Caco-2 (cell line): Measurements from ENCODE around the gene DMP1. TPM values are rescaled to one million over a fixed set of nuclear protein-coding genes. Genes with fewer than 3 reads are reported as not detected.
"Not testable (repeated sequence)": the region's sequence is repeated elsewhere in the genome, so short reads cannot be mapped to it uniquely, and the experiment has no call there.

Experiments used
- BruUV-seq: library from RNA; stranded (reverse); fragments of 400-500 nt; replicated peaks from 2 replicates; lab custom pipeline; 2021; lab: Mats Ljungman, UMichigan
- CTCF ChIA-PET: fragments of 300-600 bp; sonication (Branson Sonifier 250); formaldehyde crosslinking; loops from one replicate; lab custom pipeline; 2022; ENCODE audit warnings: antibody characterized with exemption; lab: Charles Lee
- POLR2A ChIA-PET: fragments of 300-600 bp; sonication (Branson Sonifier 250); formaldehyde crosslinking; loops from one replicate; lab custom pipeline; 2022; ENCODE audit warnings: antibody characterized with exemption; lab: Charles Lee
- DNase-seq, 2 experiments: peaks; one replicate each; pipeline versions ENCODE4 v3.0.0 to v3.0.0-alpha.2; 2020 to 2022
- H3K27me3 ChIP-seq: replicated peaks from 2 replicates; pipeline ENCODE4 v1.6.0; 2011; ENCODE audit warnings: low read length; ENCODE audit not compliant: control insufficient read depth, insufficient read depth
- H3K36me3 ChIP-seq: 2 replicates; pipeline ENCODE4 v1.5.1; 2011; ENCODE audit warnings: low read length; ENCODE audit not compliant: control insufficient read depth, insufficient read depth
- H3K4me1 ChIP-seq: fragments of 250-450 bp; sonication (Bioruptor Pico); 2 replicates; pipeline ENCODE4 v1.5.1; 2020; ENCODE audit warnings: mild to moderate bottlenecking
- H3K4me3 ChIP-seq: 2 replicates; pipeline ENCODE4 v1.5.1; 2011; ENCODE audit warnings: low read depth, mild to moderate bottlenecking, control low read depth, low read length
- H3K9me3 ChIP-seq: fragments of 250-450 bp; sonication (Bioruptor Pico); 2 replicates; pipeline ENCODE4 v1.5.1; 2020; ENCODE audit warnings: mild to moderate bottlenecking, moderate library complexity
- H3K27ac Mint-ChIP-seq: one replicate; pipeline ENCODE4 v1.8.0; 2022; ENCODE audit warnings: mixed read lengths; ENCODE audit not compliant: unreplicated experiment
- H3K27me3 Mint-ChIP-seq: one replicate; pipeline ENCODE4 v1.8.0; 2022; ENCODE audit warnings: mixed read lengths; ENCODE audit not compliant: insufficient read depth, unreplicated experiment
- H3K36me3 Mint-ChIP-seq: one replicate; pipeline ENCODE4 v1.8.0; 2022; ENCODE audit warnings: mild to moderate bottlenecking, mixed read lengths; ENCODE audit not compliant: insufficient read depth, unreplicated experiment
- H3K4me1 Mint-ChIP-seq: one replicate; pipeline ENCODE4 v1.8.0; 2022; ENCODE audit warnings: low read depth, mixed read lengths; ENCODE audit not compliant: unreplicated experiment
- H3K4me3 Mint-ChIP-seq: one replicate; pipeline ENCODE4 v1.8.0; 2022; ENCODE audit warnings: mild to moderate bottlenecking, moderate library complexity, mixed read lengths; ENCODE audit not compliant: unreplicated experiment
- H3K9me3 Mint-ChIP-seq: one replicate; pipeline ENCODE4 v1.8.0; 2022; ENCODE audit warnings: mixed read lengths; ENCODE audit not compliant: unreplicated experiment
- intact Hi-C: fragments of 100-400 bp; cut with micrococcal nuclease; formaldehyde crosslinking; loops from one replicate; pipeline ENCODE4 v1.10.0; 2022; ENCODE audit not compliant: unreplicated experiment
- total RNA-seq: library from RNA; stranded (reverse); gene quantifications from 2 replicates; pipeline ENCODE4 v1.2.3, GENCODE V29; 2022
- TF ChIP-seq, protein P1 (sequence below), 2 experiments: fragments of 200-600 bp in 1 of 2; IDR thresholded peaks; 1 replicate in 1 of 2; 2 replicates in 1 of 2; pipeline versions ENCODE4 v1.5.1 to v1.8.0; 2011 to 2022; ENCODE audit warnings: antibody characterized with exemption in 1 of 2, control low read depth in 1 of 2, inconsistent platforms in 1 of 2, low read depth in 1 of 2, low read length in 1 of 2, mild to moderate bottlenecking in 1 of 2, moderate library complexity in 1 of 2; ENCODE audit not compliant: insufficient read depth in 1 of 2, severe bottlenecking in 1 of 2, unreplicated experiment in 1 of 2

DMP1 gene
- total RNA-seq, 1 experiment from 2014 or later, result not detected

DNA sequence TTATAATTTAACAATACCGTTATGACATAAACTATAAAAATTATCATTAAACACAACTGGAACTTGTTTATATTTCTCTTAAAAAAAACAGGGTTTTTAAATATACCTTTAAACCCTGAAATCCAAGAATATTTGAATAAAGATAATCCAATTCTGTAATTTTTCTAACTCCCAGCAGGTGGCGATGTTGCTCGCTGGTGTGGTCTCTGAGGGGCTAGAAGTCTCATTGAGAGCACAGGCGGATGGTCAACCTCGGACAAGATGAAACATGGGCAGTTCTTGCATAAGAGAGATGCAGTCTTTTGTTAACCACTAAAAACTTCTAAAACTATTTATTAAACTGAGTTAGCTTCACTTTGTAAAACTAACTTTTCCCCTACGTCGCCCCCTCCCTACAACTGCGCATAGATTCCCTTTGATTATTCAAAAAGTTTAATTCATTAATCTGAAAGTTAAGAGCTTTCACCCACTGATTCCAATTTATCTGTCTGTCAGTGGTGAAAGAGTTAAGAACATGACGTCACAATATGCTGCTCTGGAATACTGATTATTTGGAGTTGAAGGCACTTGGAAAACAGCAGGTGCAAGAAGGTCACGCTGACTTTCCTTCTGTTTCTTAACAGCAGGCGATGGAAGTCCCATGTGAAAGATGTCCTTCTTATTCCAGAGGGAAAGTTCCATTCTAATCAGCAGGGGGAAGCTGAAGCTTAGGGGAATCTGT, 29.5 kb downstream of the DMP1 start:
- intact Hi-C loops, result loop anchor here (1.0 to 5.0 kb wide), 4 partner anchors 160 to 533 kb away; no protein-coding TSS in a partner anchor
- H3K36me3 Mint-ChIP-seq, result no peaks in the 10 kb centered on the region
- Histone ChIP-seq H3K27me3 (no peaks in the 10 kb centered on the region), H3K36me3 (no peaks in the 10 kb centered on the region), H3K4me1 (no peaks in the 10 kb centered on the region), H3K9me3 (no peaks in the 10 kb centered on the region), H3K4me3 (no peak overlapping the region)
- peak; percentile 42 to 51 for DNase-seq
- CTCF ChIA-PET, result no interaction called here
- POLR2A ChIA-PET, result no interaction called here
- TF ChIP-seq, protein P1, sequence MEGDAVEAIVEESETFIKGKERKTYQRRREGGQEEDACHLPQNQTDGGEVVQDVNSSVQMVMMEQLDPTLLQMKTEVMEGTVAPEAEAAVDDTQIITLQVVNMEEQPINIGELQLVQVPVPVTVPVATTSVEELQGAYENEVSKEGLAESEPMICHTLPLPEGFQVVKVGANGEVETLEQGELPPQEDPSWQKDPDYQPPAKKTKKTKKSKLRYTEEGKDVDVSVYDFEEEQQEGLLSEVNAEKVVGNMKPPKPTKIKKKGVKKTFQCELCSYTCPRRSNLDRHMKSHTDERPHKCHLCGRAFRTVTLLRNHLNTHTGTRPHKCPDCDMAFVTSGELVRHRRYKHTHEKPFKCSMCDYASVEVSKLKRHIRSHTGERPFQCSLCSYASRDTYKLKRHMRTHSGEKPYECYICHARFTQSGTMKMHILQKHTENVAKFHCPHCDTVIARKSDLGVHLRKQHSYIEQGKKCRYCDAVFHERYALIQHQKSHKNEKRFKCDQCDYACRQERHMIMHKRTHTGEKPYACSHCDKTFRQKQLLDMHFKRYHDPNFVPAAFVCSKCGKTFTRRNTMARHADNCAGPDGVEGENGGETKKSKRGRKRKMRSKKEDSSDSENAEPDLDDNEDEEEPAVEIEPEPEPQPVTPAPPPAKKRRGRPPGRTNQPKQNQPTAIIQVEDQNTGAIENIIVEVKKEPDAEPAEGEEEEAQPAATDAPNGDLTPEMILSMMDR (IDR thresholded peaks at IDR 0.05; ENCODE audit: insufficient read depth in 1 of 2, low read depth in 1 of 2, low read length in 1 of 2, severe bottlenecking in 1 of 2, unreplicated experiment in 1 of 2), result peak; percentile 71 to 74
- H3K4me3 Mint-ChIP-seq, result no peak overlapping the region
- no peak overlapping the region for H3K27ac Mint-ChIP-seq
- peaks cover 3% of the 10 kb centered on the region for H3K27me3 Mint-ChIP-seq
- H3K4me1 Mint-ChIP-seq, result no peaks in the 10 kb centered on the region
- BruUV-seq, result no TSS peak
- peaks cover 7% of the 10 kb centered on the region for H3K9me3 Mint-ChIP-seq

DNA sequence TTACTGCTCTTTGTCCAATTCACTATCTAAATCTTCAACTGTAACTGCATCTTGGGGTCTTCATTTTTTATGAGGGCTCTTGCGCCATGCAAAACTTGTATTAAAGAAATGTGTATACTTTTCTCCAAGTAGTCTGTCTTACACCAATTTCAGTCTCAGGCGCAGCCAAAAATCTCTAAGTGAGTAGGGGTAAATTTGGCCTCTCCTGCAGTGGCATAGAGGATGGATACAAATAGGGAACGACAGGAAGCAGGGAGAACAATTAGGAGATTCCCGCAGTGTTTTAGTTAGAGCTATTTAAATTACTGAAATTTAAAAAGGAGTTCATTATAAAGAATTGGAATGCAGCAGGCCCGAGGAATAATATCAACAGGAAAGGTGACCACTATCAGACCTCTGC, 30.2 kb downstream of the DMP1 start:
- H3K27me3 Mint-ChIP-seq, result peaks cover 3% of the 10 kb centered on the region
- Histone ChIP-seq H3K27me3 (no peaks in the 10 kb centered on the region), H3K36me3 (no peaks in the 10 kb centered on the region), H3K4me3 (no peak overlapping the region), H3K9me3 (no peaks in the 10 kb centered on the region), H3K4me1 (no peaks in the 10 kb centered on the region)
- intact Hi-C loops, result no loop called here
- H3K9me3 Mint-ChIP-seq, result peaks cover under 1% of the 10 kb centered on the region
- TF ChIP-seq, protein P1 (IDR thresholded peaks at IDR 0.05; ENCODE audit: insufficient read depth in 1 of 2, low read depth in 1 of 2, low read length in 1 of 2, severe bottlenecking in 1 of 2, unreplicated experiment in 1 of 2), result no peak
- no peak overlapping the region for H3K4me3 Mint-ChIP-seq
- ChIA-PET POLR2A (no interaction called here), CTCF (interaction anchor here (0.9 kb wide), 1 partner anchor 158 kb away, joined by 5 read pairs; no protein-coding TSS in a partner anchor)
- no peaks in the 10 kb centered on the region for H3K36me3 Mint-ChIP-seq
- no TSS peak for BruUV-seq
- no peak for DNase-seq
- H3K27ac Mint-ChIP-seq, result no peak overlapping the region
- no peaks in the 10 kb centered on the region for H3K4me1 Mint-ChIP-seq

DNA sequence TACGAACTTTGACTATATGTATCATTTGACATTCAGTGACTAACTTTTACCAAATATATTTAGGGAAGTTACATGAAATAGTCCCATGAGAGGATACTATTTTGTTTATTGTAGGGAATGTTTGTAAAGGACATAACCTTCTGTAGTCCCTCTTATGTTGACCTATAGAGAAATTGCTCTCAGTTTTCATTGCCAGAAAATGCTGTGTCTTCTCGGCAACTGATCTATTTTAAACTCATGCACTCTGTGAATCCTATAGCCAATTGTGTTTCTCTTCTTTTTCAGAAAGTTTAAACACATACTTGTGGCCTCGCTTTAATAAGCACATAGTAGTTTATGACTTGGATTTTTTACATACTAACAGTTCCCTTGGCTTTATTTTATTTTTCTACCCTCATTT, 38.2 kb downstream of the DMP1 start:
- no peaks in the 10 kb centered on the region for H3K4me1 ChIP-seq
- no peaks in the 10 kb centered on the region for H3K27me3 Mint-ChIP-seq
- no peaks in the 10 kb centered on the region for H3K27me3 ChIP-seq
- no peaks in the 10 kb centered on the region for H3K36me3 ChIP-seq
- TF ChIP-seq, protein P1 (IDR thresholded peaks at IDR 0.05; ENCODE audit: insufficient read depth in 1 of 2, low read depth in 1 of 2, low read length in 1 of 2, severe bottlenecking in 1 of 2, unreplicated experiment in 1 of 2), result no peak
- ChIA-PET CTCF (no interaction called here), POLR2A (no interaction called here)
- no peak overlapping the region for H3K4me3 ChIP-seq
- intact Hi-C loops, result no loop called here
- H3K27ac Mint-ChIP-seq, result no peak overlapping the region
- H3K9me3 ChIP-seq, result peaks cover 8% of the 10 kb centered on the region; the same call in 1 of the 2 replicates
- no peaks in the 10 kb centered on the region for H3K36me3 Mint-ChIP-seq
- no peaks in the 10 kb centered on the region for H3K4me1 Mint-ChIP-seq
- H3K9me3 Mint-ChIP-seq, result peaks cover 24% of the 10 kb centered on the region
- no peak overlapping the region for H3K4me3 Mint-ChIP-seq
- no peak for DNase-seq
- BruUV-seq, result no TSS peak

DNA sequence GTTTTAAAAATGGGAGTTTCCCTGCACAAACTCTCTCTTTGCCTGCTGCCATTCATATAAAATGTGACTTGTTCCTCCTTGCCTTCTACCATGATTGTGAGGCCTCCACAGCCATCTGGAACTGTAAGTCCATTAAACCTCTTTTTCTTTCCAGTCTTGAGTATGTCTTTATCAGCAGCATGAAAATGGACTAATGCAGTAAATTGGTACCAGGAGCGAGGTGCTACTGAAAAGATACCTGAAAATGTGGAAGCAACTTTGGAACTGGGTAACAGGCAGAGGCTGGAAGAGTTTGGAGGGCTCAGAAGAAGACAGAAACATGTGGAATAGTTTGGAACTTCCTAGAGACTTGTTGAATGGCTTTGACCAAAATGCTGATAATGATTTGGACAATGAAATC, 40.9 kb downstream of the DMP1 start:
- H3K27me3 Mint-ChIP-seq, POLR2A ChIA-PET, BruUV-seq, H3K9me3 ChIP-seq, H3K27ac Mint-ChIP-seq, H3K4me1 ChIP-seq, H3K36me3 Mint-ChIP-seq, H3K27me3 ChIP-seq, H3K4me3 ChIP-seq, H3K36me3 ChIP-seq, CTCF ChIA-PET, DNase-seq, intact Hi-C loops, H3K4me3 Mint-ChIP-seq, H3K4me1 Mint-ChIP-seq: not testable (repeated sequence)
- H3K9me3 Mint-ChIP-seq, result peaks cover 43% of the 10 kb centered on the region

DNA sequence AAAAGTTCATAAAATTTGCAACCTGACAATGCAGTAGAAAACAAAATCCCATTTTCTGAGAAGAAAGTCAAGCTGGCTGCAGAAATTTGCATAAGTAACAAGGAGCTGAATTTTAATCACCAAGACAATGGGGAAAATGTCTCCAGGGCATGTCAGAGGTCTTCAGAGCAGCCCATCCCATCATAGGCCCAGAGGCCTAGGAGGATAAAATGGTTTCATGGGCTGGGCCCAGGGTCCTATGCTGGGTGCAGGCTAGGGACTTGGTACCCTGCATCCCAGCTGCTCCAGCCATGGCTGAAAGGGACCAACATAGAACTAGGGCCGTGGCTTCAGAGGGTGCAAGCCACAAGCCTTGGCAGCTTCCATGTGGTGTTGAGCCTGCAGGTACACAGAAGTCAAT, 42.0 kb downstream of the DMP1 start:
- DNase-seq, H3K36me3 ChIP-seq, H3K27ac Mint-ChIP-seq, H3K27me3 Mint-ChIP-seq, H3K36me3 Mint-ChIP-seq, H3K4me3 ChIP-seq, H3K4me3 Mint-ChIP-seq, BruUV-seq, H3K4me1 ChIP-seq, POLR2A ChIA-PET, CTCF ChIA-PET, H3K4me1 Mint-ChIP-seq, H3K9me3 ChIP-seq, H3K27me3 ChIP-seq, intact Hi-C loops: not testable (repeated sequence)
- peaks cover 36% of the 10 kb centered on the region for H3K9me3 Mint-ChIP-seq
